Inflammatory macrophage treated with lipopolysaccharide for 1 hour (primary cell): ENCODE results near the gene ADCY9.
A peak's percentile ranks its signal among the peaks of the same experiment; 100 is the strongest.

ENCODE experiments used
- DNase-seq, 2 donors: peaks; one replicate each; pipeline ENCODE4 v3.0.0-alpha.2; 2020 to 2022

The ADCY9 gene

GRCh38 chr16:4025428-4025827, 90.8 kb downstream of the ADCY9 start:
- DNase-seq, result no peak

GRCh38 chr16:4021916-4022315, 94.3 kb downstream of the ADCY9 start:
- DNase-seq, result no peak

- DNase-seq, result no peak
Measured at GRCh38 chr16:4021070-4021779, 95.0 kb downstream of the ADCY9 start.

- DNase-seq, result peak; percentile 23 to 34
Measured at GRCh38 chr16:4019371-4019791, 96.9 kb downstream of the ADCY9 start.

GRCh38 chr16:4018391-4018790, 97.9 kb downstream of the ADCY9 start:
- no peak for DNase-seq

GRCh38 chr16:4017807-4018206, 98.4 kb downstream of the ADCY9 start:
- no peak for DNase-seq

GRCh38 chr16:4016658-4017057, 99.6 kb downstream of the ADCY9 start:
- peak; percentile 87 to 92 for DNase-seq

- DNase-seq, result no peak
Measured at GRCh38 chr16:4016005-4016352, 100.3 kb downstream of the ADCY9 start.

- DNase-seq, result no peak
Measured at GRCh38 chr16:4015275-4016004, 100.8 kb downstream of the ADCY9 start.

GRCh38 chr16:4011940-4012629, 104.2 kb downstream of the ADCY9 start:
- DNase-seq, result no peak

GRCh38 chr16:4011225-4011939, 104.9 kb downstream of the ADCY9 start:
- peak; percentile 51 to 59 for DNase-seq

- no peak for DNase-seq
Measured at GRCh38 chr16:4010225-4011158, 105.8 kb downstream of the ADCY9 start.

- DNase-seq, result no peak
Measured at GRCh38 chr16:4009177-4009576, 107.1 kb downstream of the ADCY9 start.

GRCh38 chr16:4008116-4008515, 108.1 kb downstream of the ADCY9 start:
- DNase-seq, result no peak

GRCh38 chr16:4006397-4006999, 109.7 kb downstream of the ADCY9 start:
- no peak for DNase-seq

GRCh38 chr16:4005731-4006130, 110.5 kb downstream of the ADCY9 start:
- no peak for DNase-seq

GRCh38 chr16:4005281-4005680, 111.0 kb downstream of the ADCY9 start:
- DNase-seq, result no peak

- DNase-seq, result no peak
Measured at GRCh38 chr16:4004206-4004605, 112.0 kb downstream of the ADCY9 start.

- no peak for DNase-seq
Measured at GRCh38 chr16:4003576-4003975, 112.7 kb downstream of the ADCY9 start.

GRCh38 chr16:4003166-4003565, 113.1 kb downstream of the ADCY9 start:
- no peak for DNase-seq

GRCh38 chr16:4002121-4002520, 114.1 kb downstream of the ADCY9 start:
- DNase-seq, result no peak
